Medulla oblongata (tissue), 1 donor: ENCODE measurements around the gene CRYL1.

Experiments used
- DNase-seq: peaks from one replicate; pipeline ENCODE4 v3.0.0-alpha.2; 2015; ENCODE audit errors: extremely low spot score

Gene CRYL1

GRCh38 chr13:20528452-20528851, 2.8 kb upstream of the CRYL1 start:
- no peak for DNase-seq

GRCh38 chr13:20526664-20527063, 1.0 kb upstream of the CRYL1 start:
- DNase-seq: peak; percentile 47

GRCh38 chr13:20525144-20525600, 485 bp downstream of the CRYL1 start:
- DNase-seq: peak; percentile 57

- DNase-seq: no peak
These were observed 4.1 kb downstream of the CRYL1 start for GRCh38 chr13:20521364-20522115.

GRCh38 chr13:20519875-20520274, 5.8 kb downstream of the CRYL1 start:
- no peak for DNase-seq

- DNase-seq: no peak
These were observed 7.0 kb downstream of the CRYL1 start for GRCh38 chr13:20518660-20519100.

- no peak for DNase-seq
These were observed 10.8 kb downstream of the CRYL1 start for GRCh38 chr13:20514866-20515265.

- no peak for DNase-seq
These were observed 12.1 kb downstream of the CRYL1 start for GRCh38 chr13:20513466-20513995.

- no peak for DNase-seq
These were observed 13.5 kb downstream of the CRYL1 start for GRCh38 chr13:20512042-20512683.

GRCh38 chr13:20506696-20507095, 19.0 kb downstream of the CRYL1 start:
- DNase-seq: no peak

GRCh38 chr13:20505405-20506366, 20.0 kb downstream of the CRYL1 start:
- peak; percentile 54 for DNase-seq

- DNase-seq: no peak
These were observed 22.3 kb downstream of the CRYL1 start for GRCh38 chr13:20503088-20504083.

- DNase-seq: no peak
These were observed 24.1 kb downstream of the CRYL1 start for GRCh38 chr13:20501592-20501991.

- DNase-seq: no peak
These were observed 24.5 kb downstream of the CRYL1 start for GRCh38 chr13:20501120-20501519.

- DNase-seq: no peak
These were observed 25.7 kb downstream of the CRYL1 start for GRCh38 chr13:20499986-20500385.

GRCh38 chr13:20498659-20499058, 27.0 kb downstream of the CRYL1 start:
- DNase-seq: no peak

GRCh38 chr13:20498129-20498528, 27.5 kb downstream of the CRYL1 start:
- DNase-seq: no peak

GRCh38 chr13:20497006-20497775, 28.5 kb downstream of the CRYL1 start:
- DNase-seq: no peak

GRCh38 chr13:20495087-20496023, 30.3 kb downstream of the CRYL1 start:
- peak; percentile 87 for DNase-seq
